Right lobe of liver (tissue), 4 donors: ENCODE measurements around the gene SH3RF3.

Experiments used
- POLR2A ChIP-seq: fragments of 450-650 bp; IDR thresholded peaks from one replicate; pipeline ENCODE4 v1.6.1; 2017; ENCODE audit warnings: antibody characterized with exemption, mild to moderate bottlenecking
- TF ChIP-seq, protein P1 (sequence below), 4 donors: fragments of 200-600 bp in 3 of 4; fragments of 450-650 bp in 1 of 4; IDR thresholded peaks; one replicate each; pipeline versions ENCODE4 v1.5.1 to v1.8.0; 2016 to 2022; ENCODE audit warnings: antibody characterized with exemption in 4 of 4, mild to moderate bottlenecking in 2 of 4
- donor health status: DM: no; HTN: no; CAD: no.
- donor health status: DM: no; HTN: no; CAD: no.
- donor health status: DM: no; HTN: yes; CAD: no.

- TF ChIP-seq, protein P1, sequence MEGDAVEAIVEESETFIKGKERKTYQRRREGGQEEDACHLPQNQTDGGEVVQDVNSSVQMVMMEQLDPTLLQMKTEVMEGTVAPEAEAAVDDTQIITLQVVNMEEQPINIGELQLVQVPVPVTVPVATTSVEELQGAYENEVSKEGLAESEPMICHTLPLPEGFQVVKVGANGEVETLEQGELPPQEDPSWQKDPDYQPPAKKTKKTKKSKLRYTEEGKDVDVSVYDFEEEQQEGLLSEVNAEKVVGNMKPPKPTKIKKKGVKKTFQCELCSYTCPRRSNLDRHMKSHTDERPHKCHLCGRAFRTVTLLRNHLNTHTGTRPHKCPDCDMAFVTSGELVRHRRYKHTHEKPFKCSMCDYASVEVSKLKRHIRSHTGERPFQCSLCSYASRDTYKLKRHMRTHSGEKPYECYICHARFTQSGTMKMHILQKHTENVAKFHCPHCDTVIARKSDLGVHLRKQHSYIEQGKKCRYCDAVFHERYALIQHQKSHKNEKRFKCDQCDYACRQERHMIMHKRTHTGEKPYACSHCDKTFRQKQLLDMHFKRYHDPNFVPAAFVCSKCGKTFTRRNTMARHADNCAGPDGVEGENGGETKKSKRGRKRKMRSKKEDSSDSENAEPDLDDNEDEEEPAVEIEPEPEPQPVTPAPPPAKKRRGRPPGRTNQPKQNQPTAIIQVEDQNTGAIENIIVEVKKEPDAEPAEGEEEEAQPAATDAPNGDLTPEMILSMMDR (IDR thresholded peaks at IDR 0.05) = no peak
- no peak for TF ChIP-seq POLR2A
These were observed 346.7 kb downstream of the SH3RF3 start for GRCh38 chr2:109475531-109476210.
